GM21390 (cell line): Measurements from ENCODE around the gene MFSD1.

Experiments used
- ATAC-seq: cut with Tn5 transposase; IDR thresholded peaks from one replicate; pipeline ENCODE4 v1.9.1; 2021; ENCODE audit not compliant: unreplicated experiment

The MFSD1 gene

GRCh38 chr3:158864492-158864891 is 62.6 kb downstream of the MFSD1 start:
- no peak for ATAC-seq

GRCh38 chr3:158875700-158876099 is 73.8 kb downstream of the MFSD1 start:
- ATAC-seq = no peak
